ENCODE measurements around the gene PPIA.
"Not testable (repeated sequence)": the region's sequence is repeated elsewhere in the genome, so short reads cannot be mapped to it uniquely, and the experiment has no call there.

Gene PPIA

DNA sequence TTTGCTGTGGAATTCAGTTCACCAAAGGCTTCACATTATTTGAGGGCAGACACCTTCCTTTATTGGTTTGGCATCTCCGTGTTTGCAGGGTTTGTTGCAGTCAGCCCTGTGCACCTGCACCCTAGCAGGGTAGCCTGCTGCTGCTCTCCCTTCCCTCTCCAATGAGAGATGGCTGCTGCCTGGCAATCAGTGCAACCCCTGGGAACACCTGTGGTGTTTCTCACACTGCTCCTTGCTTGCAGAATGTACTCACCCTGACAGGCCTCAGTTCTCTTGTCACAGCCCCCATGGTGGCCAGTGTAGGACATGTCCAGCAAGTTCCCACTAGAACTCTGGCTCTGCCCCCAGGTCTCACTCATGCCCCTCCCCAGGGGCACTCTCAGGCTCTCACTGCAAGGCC lies 12.1 kb upstream of the PPIA start:
- no peak for DNase-seq (ENCODE audit: extremely low read depth in 1 of 2, low read depth in 1 of 2)

DNA sequence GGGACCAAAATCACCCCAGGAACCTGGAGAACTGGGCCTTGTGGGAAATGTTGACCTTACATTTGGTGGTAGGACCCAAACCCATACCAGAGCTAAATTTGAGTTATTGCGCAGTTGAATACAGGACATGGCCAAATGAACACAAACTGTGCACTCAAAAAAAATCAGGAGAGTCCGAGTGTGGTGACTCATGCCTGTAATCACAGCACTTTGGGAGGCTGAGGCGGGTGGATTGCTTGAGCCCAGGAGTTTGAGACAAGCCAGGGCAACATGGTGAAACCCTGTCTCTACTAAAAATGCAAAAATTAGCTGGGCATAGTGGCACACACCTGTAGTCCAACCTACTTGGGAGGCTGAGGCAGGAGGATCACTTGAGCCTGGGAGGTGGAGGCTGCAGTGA lies 11.3 kb upstream of the PPIA start:
- not testable (repeated sequence) for DNase-seq (ENCODE audit: extremely low read depth in 1 of 2, low read depth in 1 of 2)

DNA sequence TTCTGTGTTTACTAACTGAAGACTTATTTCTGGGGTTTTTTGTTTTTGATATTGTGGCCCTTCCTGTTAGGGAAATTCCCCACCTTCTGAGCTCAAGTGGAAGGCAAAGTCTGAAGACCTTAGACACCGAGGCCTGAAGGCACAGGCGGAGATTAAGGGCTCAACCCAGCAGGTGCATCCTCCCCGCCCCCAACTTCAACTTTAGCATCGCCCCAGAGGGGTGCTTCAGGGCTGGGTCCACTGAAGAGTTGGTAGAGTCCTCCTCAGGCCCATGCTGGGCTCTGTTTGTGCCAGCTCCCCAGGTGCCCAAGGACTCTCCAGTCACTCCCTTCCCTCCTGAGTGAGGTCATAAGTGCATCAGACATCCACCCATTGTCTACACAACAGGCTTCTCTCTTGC lies 9.4 kb upstream of the PPIA start:
- no peak for DNase-seq (ENCODE audit: extremely low read depth in 1 of 2, low read depth in 1 of 2)

DNA sequence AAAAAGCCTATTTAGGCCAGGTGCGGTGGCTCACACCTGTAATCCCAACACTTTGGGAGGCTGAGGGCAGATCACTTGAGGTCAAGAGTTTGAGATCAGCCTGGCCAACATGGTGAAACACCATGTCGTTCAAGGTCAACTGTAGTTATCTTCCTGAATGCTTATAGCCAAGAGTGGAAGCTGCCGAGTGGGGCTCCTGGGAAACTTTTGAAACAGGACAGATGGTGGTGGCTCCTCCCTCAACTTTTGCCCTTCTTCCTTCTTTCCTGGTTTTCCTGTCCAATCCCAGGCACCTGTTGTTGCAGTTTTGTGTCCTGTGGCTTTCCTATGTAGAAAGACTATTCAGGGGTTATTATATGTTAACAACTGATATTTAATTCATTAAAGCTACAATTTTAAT lies 8.7 kb upstream of the PPIA start:
- no peak for DNase-seq (ENCODE audit: extremely low read depth in 1 of 2, low read depth in 1 of 2)

DNA sequence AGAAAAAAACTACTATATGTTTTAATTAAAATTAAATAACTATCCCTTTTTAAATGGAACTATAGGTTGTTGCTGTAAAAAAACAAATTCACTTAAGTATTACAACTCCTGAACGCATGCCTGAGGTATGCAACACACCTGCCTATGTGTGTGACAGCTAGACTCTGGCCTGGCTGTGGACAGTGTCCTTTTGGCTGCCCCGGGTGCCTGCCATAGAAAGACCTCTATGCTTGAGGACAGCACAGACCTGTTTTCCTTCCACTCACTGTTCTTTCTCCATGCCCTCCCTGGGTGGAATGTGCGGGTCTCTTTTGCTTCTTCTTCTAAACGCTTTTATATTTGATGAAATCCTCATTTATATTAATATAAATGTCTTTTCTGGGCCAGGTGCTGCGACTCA lies 6.5 kb upstream of the PPIA start:
- no peak for DNase-seq (ENCODE audit: extremely low read depth in 1 of 2, low read depth in 1 of 2)

DNA sequence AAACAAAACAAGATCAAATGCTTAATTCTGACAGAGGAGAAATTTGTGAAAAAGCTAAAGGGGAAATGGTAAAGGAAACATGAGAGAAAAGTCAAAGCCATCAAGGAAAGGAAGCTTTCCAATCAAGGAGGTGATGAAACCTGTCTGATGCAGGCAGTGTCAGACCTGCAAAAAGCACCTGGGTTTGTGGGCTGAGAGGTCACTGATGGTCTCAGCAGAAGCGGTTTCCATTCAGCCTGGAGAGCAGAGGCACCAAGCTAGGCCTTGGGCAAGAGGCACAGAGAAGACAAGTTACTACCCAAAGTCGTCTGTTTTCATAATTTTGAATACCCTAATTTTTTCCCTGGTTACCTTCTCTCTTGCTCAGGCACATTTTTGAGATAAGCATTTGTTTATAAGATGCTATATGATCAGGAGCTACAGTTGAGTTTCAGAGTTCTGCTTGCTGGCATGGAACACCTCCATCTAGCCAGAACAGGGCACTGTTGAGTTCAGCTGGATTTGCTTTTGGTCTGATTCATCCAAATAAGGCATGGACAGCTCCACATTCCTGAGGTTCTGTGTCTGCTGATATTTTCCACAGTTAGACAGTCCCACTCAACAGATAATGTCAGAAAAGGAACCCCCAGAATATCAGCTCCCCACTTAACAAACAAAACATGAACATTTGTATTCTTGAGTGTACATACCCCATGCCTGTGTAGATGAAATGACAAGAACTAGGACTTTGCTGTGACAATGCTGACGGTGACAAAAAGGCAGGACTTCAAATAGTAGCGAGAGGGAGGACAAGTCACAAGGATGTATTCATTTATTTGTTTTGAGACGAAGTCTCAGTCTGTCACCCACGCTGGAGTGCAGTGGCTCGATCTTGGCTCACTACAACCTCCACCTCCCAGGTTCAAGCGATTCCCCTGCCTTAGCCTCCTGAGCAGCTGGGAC lies 4.9 kb upstream of the PPIA start:
- no peak for DNase-seq (ENCODE audit: extremely low read depth in 1 of 2, low read depth in 1 of 2)

DNA sequence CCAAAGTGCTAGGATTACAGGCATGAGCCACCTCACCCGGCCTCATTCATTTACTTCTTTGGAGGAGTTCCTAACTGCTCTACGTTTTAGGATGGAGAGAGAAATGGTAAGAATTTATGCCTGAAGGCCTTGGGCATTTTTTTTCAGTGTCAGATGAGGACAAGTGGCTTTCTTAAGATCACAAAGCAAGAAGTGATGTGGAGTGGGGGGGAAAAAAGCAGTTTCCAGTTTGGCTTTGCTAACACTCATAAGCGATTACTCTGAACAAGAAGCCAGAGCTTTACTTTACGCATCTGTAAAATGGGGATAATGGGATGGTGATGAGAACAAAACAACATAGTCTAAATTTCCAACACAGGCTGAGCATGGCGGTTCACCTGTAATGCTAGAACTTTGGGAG lies 2.6 kb upstream of the PPIA start:
- DNase-seq (ENCODE audit: extremely low read depth in 1 of 2, low read depth in 1 of 2): no peak

DNA sequence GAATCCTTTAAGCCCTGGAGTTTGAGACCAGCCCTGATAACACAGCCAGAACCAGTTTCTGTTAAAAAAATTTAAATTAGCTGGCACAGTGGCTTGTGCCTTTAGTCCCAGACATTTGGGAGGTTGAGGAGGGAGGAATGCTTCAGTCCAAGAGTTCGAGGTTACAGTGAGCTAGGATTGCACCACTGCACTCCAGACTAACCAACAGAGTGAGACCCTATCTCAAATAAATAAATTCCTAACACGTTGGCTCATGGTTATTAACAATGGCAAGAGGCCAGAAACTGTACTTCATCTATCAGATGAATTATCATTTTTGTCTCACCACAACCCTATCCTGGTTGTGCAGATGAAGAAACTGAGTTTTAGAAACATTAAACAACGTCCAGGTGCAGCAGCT lies 2.1 kb upstream of the PPIA start:
- DNase-seq (ENCODE audit: extremely low read depth in 1 of 2, low read depth in 1 of 2): no peak

DNA sequence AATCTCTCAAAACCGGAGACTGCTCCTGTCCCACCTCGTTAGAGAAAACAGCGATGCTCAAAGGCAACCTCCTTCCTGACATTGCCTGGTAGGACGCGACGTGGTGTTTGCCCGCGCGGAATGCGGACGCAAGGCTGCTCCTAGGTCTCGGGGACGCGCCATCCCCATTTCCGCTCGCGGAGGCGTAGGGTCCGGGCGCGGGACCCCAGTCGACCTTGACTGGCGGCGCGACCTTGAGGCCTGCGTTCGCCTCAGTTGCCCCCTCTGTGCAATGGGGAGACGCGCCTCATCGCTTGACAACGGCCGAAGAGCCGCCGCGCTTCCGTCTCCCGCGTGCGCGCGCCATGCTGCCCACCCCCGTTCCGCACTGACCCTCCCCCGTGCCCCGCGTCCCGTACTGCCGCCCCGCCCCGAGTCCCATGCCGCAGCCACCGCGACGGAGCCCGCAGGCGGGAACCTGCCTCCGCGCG lies 412 bp upstream of the PPIA start:
- no peak for DNase-seq (ENCODE audit: extremely low read depth in 1 of 2, low read depth in 1 of 2)

DNA sequence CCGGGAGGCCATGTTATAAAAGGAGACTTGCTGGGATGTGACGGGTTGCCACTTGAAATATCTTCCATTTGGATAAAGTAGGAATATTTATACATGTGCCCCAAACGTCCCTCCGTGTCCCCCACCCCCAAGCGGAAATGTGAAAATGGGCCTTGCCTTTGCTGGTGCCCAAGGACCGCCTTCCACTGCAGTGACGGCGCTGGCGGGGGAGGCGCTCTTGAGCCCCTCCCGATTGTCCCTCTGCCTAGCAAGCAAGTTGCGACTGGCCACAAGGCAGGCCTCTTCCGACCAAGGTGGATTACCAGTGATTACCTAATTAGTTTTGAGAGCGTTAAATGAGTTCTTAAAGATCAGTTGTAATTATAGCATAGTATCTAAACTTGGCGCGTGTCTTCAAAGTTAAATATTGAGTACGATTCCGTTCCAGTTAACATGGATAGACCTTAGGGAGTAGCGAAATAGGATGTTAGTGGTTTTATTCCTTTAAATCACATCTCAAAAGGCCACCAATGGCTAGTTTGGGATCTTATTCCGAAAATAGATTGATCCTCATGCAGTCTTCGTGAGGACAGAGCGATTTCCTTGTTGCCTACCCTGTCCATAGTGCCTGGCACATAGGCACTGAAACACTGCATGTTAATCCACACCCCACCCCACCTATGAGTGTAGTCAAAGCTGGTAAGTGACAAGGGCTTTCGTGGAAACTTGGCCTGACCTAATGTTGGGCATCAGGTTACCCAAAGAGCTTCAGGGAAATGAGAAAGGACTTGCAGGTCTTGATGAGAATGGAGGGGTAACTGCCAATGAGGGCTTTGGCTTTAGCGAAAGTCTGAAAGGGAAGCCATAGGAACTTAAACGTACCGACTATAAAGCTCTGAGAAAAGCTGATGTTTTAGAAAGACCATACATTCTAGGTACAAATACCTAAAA lies 1.1 kb downstream of the PPIA start:
- peak; percentile 67 to 68 for DNase-seq (ENCODE audit: extremely low read depth in 1 of 2, low read depth in 1 of 2)

DNA sequence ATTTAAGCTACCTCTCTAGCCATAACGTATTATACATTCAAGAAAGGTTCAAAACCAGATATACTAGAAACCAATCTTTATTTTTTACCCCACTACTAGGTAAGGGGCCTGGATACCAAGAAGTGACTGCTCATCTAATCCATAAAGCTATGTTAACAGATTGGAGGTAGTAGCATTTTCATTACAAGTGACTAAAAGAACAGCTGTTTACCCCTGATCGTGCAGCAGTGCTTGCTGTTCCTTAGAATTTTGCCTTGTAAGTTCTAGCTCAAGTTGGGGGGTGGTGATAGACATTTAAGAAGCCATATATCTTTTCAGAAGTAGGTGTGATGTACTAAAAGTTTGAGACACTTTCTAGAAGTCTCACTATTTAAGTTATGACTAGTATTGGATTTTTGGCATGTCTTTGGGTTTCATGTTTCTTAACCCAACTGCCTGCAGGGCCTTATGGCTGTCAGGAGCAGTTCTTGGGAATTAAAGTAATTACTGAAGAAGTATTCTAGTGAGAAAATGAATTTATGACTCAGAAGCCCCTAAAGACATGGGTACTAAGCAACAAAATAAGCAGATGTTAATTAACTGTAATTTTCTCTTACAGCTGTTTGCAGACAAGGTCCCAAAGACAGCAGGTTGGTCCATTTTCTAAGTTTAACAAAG lies 2.3 kb downstream of the PPIA start:
- no peak for DNase-seq (ENCODE audit: extremely low read depth in 1 of 2, low read depth in 1 of 2)

DNA sequence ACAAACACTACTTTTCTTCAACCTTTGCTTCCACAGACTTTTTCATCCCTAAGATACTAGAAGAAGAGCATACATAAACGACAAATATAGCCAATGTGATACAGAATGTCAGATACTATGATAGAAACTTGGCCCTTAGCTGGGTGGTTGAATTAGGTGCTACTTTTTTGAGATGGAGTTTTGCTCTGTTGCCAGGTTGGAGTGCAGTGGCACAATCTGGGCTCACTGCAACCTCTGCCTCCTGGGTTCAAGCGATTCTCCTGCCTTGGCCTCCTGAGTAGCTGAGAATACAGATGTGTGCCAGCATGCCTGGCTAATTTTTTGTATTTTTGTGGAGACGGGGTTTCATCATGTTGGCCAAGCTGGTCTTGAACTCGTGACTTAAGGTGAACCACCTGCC lies 3.5 kb downstream of the PPIA start:
- DNase-seq (ENCODE audit: extremely low read depth in 1 of 2, low read depth in 1 of 2): no peak

DNA sequence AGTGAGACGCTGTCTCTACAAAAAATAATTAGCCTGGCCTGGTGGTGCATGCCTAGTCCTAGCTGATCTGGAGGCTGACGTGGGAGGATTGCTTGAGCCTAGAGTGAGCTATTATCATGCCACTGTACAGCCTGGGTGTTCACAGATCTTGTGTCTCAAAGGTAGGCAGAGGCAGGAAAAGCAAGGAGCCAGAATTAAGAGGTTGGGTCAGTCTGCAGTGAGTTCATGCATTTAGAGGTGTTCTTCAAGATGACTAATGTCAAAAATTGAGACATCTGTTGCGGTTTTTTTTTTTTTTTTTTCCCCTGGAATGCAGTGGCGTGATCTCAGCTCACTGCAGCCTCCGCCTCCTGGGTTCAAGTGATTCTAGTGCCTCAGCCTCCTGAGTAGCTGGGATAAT lies 5.4 kb downstream of the PPIA start:
- no peak for DNase-seq (ENCODE audit: extremely low read depth in 1 of 2, low read depth in 1 of 2)

DNA sequence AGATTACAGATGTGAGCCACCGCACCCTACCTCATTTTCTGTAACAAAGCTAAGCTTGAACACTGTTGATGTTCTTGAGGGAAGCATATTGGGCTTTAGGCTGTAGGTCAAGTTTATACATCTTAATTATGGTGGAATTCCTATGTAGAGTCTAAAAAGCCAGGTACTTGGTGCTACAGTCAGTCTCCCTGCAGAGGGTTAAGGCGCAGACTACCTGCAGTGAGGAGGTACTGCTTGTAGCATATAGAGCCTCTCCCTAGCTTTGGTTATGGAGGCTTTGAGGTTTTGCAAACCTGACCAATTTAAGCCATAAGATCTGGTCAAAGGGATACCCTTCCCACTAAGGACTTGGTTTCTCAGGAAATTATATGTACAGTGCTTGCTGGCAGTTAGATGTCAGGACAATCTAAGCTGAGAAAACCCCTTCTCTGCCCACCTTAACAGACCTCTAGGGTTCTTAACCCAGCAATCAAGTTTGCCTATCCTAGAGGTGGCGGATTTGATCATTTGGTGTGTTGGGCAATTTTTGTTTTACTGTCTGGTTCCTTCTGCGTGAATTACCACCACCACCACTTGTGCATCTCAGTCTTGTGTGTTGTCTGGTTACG lies 6.0 kb downstream of the PPIA start:
- DNase-seq (ENCODE audit: extremely low read depth in 1 of 2, low read depth in 1 of 2): no peak

DNA sequence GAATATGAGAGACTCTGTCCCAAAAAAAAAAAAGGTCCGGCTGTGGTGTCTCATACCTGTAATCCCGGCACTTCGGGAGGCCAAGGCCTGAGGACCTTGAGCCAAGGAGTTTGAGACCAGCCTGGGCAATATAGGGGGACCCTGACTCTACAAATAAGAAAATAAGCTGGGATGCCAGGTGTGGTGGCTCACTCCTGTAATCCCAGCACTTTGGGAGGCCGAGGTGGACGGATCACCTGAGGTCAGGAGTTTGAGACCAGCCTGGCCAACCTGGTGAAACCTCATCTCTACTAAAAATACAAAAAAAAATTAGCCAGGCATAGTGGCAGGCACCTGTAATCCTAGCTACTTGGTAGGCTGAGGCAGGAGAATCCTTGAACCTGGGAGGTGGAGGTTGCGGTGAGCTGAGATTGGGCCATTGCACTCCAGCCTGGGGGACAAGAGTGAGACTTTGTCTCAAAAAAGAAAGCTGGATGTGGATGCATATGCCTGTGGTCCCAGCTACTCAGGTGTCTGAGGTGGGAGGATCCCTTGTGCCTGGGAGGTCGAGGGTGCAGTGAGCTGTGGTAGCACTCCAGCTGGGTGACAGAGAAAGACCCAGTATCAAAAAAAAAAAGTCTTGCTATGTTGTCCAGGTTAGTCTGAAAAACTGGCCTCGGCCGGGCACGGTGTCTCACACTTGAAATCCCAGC lies 7.5 kb downstream of the PPIA start:
- not testable (repeated sequence) for DNase-seq (ENCODE audit: extremely low read depth in 1 of 2, low read depth in 1 of 2)

DNA sequence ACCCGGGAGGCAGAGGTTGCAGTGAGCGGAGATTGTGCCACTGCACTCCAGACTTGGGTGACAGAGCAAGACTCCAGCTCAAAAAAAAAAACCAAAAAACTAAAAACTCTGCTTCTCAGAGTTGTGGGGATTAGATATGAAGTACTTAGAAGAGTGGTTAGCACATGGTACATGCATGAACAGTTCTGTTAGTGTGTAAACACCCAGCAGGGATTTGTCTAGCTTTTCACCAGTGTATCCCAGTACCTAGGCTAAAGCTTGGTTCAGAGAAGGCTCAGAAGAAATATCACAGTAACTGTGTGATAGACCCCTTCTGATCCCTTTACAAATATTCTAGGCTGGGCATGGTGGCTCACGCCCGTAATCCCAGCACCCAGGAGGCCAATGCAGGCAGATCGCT lies 9.5 kb downstream of the PPIA start:
- no peak for DNase-seq (ENCODE audit: extremely low read depth in 1 of 2, low read depth in 1 of 2)

DNA sequence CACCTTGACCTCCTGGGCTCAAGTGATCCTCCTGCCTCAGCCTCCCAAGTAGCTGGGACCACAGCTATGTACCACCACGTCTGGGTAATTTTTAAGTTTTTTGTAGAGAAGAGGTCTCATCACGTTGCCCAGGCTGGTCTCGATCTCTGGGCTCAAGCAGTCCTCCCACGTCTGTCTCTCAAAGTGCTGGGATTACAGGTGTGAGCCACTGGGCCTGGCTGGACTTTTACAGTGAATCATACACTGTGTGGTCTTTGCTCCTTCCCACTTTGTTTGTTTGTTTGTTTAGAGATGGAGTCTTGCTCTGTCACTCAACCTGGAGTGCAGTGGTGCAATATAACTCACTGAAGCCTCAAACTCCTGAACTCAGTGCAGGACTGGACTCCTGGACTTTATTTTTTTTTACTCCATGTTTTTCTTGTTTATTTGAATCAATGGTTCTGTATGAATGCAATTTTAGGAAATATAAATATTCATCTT lies 12.5 kb downstream of the PPIA start:
- DNase-seq (ENCODE audit: extremely low read depth in 1 of 2, low read depth in 1 of 2): no peak

DNA sequence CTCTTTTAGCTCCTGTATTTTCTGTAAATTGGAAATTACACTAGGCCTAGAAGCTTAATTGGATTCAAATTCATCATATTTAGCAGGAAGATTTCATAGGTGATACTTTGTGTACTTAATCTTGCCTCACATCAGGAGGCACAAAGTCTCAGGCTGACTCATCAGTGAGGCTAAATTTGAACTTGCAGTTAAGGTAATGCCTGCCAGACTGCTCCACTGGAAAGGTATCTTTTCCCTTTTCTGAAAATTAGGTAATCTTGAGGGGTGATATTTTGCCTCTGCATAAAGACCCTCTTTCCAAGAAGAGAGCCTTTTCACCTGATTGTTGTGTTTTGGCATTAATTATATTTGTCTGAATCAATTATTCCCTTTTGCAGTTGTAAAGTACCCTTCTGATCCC lies 14.6 kb downstream of the PPIA start:
- DNase-seq (ENCODE audit: extremely low read depth in 1 of 2, low read depth in 1 of 2): no peak

DNA sequence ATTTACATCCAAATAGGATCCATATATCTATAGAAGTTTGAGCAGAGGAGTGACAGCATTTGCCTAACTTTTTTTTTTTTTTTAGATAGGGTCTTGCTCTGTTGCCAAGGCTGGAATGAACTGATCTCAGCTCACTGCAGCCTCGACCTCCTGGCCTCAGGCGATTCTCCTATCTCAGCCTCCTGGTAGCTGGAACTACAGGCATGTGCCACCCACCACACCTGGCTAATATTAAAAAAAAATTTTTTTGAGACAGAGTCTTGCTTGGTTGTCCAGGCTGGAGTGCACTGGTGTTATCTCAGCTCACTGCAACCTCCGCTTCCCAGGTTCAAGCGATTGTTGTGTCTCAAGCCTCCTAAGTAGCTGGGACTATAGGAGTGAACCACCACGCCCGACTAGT lies 15.1 kb downstream of the PPIA start:
- no peak for DNase-seq (ENCODE audit: extremely low read depth in 1 of 2, low read depth in 1 of 2)

DNA sequence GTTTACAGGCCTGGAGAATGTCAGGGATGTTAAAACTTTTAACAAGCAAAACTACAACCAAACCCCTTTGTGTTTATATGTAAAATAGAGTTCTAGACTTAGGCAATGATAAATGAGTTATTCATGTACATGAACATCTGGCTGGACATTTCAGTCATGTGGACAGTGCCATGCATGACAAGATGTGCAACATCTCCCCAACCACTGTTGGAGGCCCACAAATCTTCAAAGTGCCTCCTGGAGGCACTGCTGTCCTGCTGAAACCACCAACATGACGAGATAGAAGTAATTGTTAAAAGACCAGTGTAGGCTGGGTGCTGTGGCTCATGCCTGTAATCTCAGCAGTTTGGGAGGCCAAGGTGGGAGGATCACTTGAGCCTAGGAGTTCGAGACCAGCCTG lies 18.4 kb downstream of the PPIA start:
- no peak for DNase-seq (ENCODE audit: extremely low read depth in 1 of 2, low read depth in 1 of 2)

Measured in stimulated activated CD8-positive, alpha-beta memory T cell treated with anti-CD3 and anti-CD28 coated beads, Interleukin-7, amount 100 ng/mL, for 48 hours (primary cell).